Measurements from ENCODE around the gene PCDHB5.

- TF ChIP-seq BHLHE40 (IDR thresholded peaks at IDR 0.05; ENCODE audit: low read depth, low read length) (no peak), MAFK (IDR thresholded peaks at IDR 0.05; ENCODE audit: low read depth, low read length) (no peak), CTCF (conservative IDR thresholded peaks at IDR 0.05; ENCODE audit: low read depth, low read length) (no peak), MAZ (IDR thresholded peaks at IDR 0.05; ENCODE audit: borderline replicate concordance, low read depth, low read length) (no peak), FOS (IDR thresholded peaks at IDR 0.05; ENCODE audit: low read depth, low read length) (no peak)
These were observed 29.7 kb upstream of the PCDHB5 start for GRCh38 chr5:141105350-141105749.
